ENCODE results near the gene G6PC2. TPM values are rescaled to one million over a fixed set of nuclear protein-coding genes. Genes with fewer than 3 reads are reported as not detected.
"Not testable (repeated sequence)": the region's sequence is repeated elsewhere in the genome, so short reads cannot be mapped to it uniquely, and the experiment has no call there.

G6PC2 gene
- total RNA-seq, 1 experiment from 2014 or later, result not detected

- BruUV-seq (replicated peaks), result no TSS peak
- ChIA-PET CTCF (no interaction called here), POLR2A (ENCODE audit: low non-redundant PET) (no interaction called here)
- H3K36me3 ChIP-seq (ENCODE audit: insufficient read depth, low read length, poor library complexity, severe bottlenecking), result no peaks in the 10 kb centered on the region
- intact Hi-C loops (cut with micrococcal nuclease; ENCODE audit: unreplicated experiment), result no loop called here
- H3K27ac ChIP-seq (ENCODE audit: low read depth, low read length, poor library complexity, severe bottlenecking), result no peak overlapping the region
- no peaks in the 10 kb centered on the region for H3K27me3 ChIP-seq (replicated peaks; ENCODE audit: insufficient read depth, low read depth, low read length, poor library complexity)
- no peak overlapping the region for H3K4me3 ChIP-seq (ENCODE audit: low read depth, low read length, poor library complexity, severe bottlenecking)
- no peak for DNase-seq (ENCODE audit: low spot score)
- no peaks in the 10 kb centered on the region for H3K4me1 ChIP-seq (ENCODE audit: insufficient read depth, low read length, poor library complexity, severe bottlenecking)
- H3K9me3 ChIP-seq (ENCODE audit: low read depth, low read length, poor library complexity, severe bottlenecking), result no peaks in the 10 kb centered on the region
- TF ChIP-seq EZH2 (IDR thresholded peaks at IDR 0.05; ENCODE audit: borderline replicate concordance, low read depth, low read length, poor library complexity, severe bottlenecking) (no peak), CTCF (conservative IDR thresholded peaks at IDR 0.05; ENCODE audit: low read depth, low read length) (no peak)
Measured at GRCh38 chr2:168928113-168928831, 27.2 kb downstream of the G6PC2 start.

- TF ChIP-seq EZH2 (IDR thresholded peaks at IDR 0.05; ENCODE audit: borderline replicate concordance, low read depth, low read length, poor library complexity, severe bottlenecking) (no peak), CTCF (conservative IDR thresholded peaks at IDR 0.05; ENCODE audit: low read depth, low read length) (no peak)
- Histone ChIP-seq H3K4me3 (ENCODE audit: low read depth, low read length, poor library complexity, severe bottlenecking) (no peak overlapping the region), H3K27me3 (replicated peaks; ENCODE audit: insufficient read depth, low read depth, low read length, poor library complexity) (no peaks in the 10 kb centered on the region), H3K4me1 (ENCODE audit: insufficient read depth, low read length, poor library complexity, severe bottlenecking) (no peaks in the 10 kb centered on the region), H3K27ac (ENCODE audit: low read depth, low read length, poor library complexity, severe bottlenecking) (no peak overlapping the region), H3K36me3 (ENCODE audit: insufficient read depth, low read length, poor library complexity, severe bottlenecking) (no peaks in the 10 kb centered on the region), H3K9me3 (ENCODE audit: low read depth, low read length, poor library complexity, severe bottlenecking) (no peaks in the 10 kb centered on the region)
- DNase-seq (ENCODE audit: low spot score), result no peak
- ChIA-PET CTCF (no interaction called here), POLR2A (ENCODE audit: low non-redundant PET) (no interaction called here)
- BruUV-seq (replicated peaks), result no TSS peak
- intact Hi-C loops (cut with micrococcal nuclease; ENCODE audit: unreplicated experiment), result no loop called here
Measured at GRCh38 chr2:168929031-168929430, 27.9 kb downstream of the G6PC2 start.

- POLR2A ChIA-PET (ENCODE audit: low non-redundant PET), result no interaction called here
Measured at GRCh38 chr2:168930242-168930641, 29.2 kb downstream of the G6PC2 start.

GRCh38 chr2:168932174-168932573, 31.1 kb downstream of the G6PC2 start:
- H3K4me3 ChIP-seq (ENCODE audit: low read depth, low read length, poor library complexity, severe bottlenecking); intact Hi-C loops (cut with micrococcal nuclease; ENCODE audit: unreplicated experiment); H3K36me3 ChIP-seq (ENCODE audit: insufficient read depth, low read length, poor library complexity, severe bottlenecking); DNase-seq (ENCODE audit: low spot score); H3K9me3 ChIP-seq (ENCODE audit: low read depth, low read length, poor library complexity, severe bottlenecking); H3K27me3 ChIP-seq (replicated peaks; ENCODE audit: insufficient read depth, low read depth, low read length, poor library complexity); H3K4me1 ChIP-seq (ENCODE audit: insufficient read depth, low read length, poor library complexity, severe bottlenecking); H3K27ac ChIP-seq (ENCODE audit: low read depth, low read length, poor library complexity, severe bottlenecking); BruUV-seq (replicated peaks); POLR2A ChIA-PET (ENCODE audit: low non-redundant PET); CTCF ChIA-PET: not testable (repeated sequence)

More at GRCh38 chr2:168930242-168930641, 29.2 kb downstream of the G6PC2 start:
- CTCF ChIA-PET, result no interaction called here
- no peak for TF ChIP-seq EZH2 (IDR thresholded peaks at IDR 0.05; ENCODE audit: borderline replicate concordance, low read depth, low read length, poor library complexity, severe bottlenecking)
- TF ChIP-seq CTCF (conservative IDR thresholded peaks at IDR 0.05; ENCODE audit: low read depth, low read length), result no peak
- no peaks in the 10 kb centered on the region for H3K27me3 ChIP-seq (replicated peaks; ENCODE audit: insufficient read depth, low read depth, low read length, poor library complexity)
- H3K9me3 ChIP-seq (ENCODE audit: low read depth, low read length, poor library complexity, severe bottlenecking), result no peaks in the 10 kb centered on the region
- no peak for DNase-seq (ENCODE audit: low spot score)
- BruUV-seq (replicated peaks), result no TSS peak
- no peak overlapping the region for H3K27ac ChIP-seq (ENCODE audit: low read depth, low read length, poor library complexity, severe bottlenecking)
- H3K4me3 ChIP-seq (ENCODE audit: low read depth, low read length, poor library complexity, severe bottlenecking), result no peak overlapping the region
- H3K4me1 ChIP-seq (ENCODE audit: insufficient read depth, low read length, poor library complexity, severe bottlenecking), result no peaks in the 10 kb centered on the region
- intact Hi-C loops (cut with micrococcal nuclease; ENCODE audit: unreplicated experiment), result no loop called here
- H3K36me3 ChIP-seq (ENCODE audit: insufficient read depth, low read length, poor library complexity, severe bottlenecking), result no peaks in the 10 kb centered on the region
